PFSK-1 (cell line): ENCODE data around the gene SEMA4G.

Experiments used
- FOXP2 ChIP-seq: optimal IDR thresholded peaks from 2 replicates; pipeline ENCODE3; 2011; ENCODE audit warnings: borderline replicate concordance, control low read depth, inconsistent platforms; ENCODE audit not compliant: insufficient read depth; ENCODE audit errors: extremely low read length, extremely low read depth
- POLR2AphosphoS5 ChIP-seq: IDR thresholded peaks from 2 replicates; pipeline ENCODE4 v1.6.1; 2012; ENCODE audit warnings: low read depth, mild to moderate bottlenecking, control low read depth, low read length, moderate library complexity
- SIN3A ChIP-seq: IDR thresholded peaks from 2 replicates; pipeline ENCODE4 v1.6.1; 2012; ENCODE audit warnings: mild to moderate bottlenecking, low read length, moderate library complexity, borderline replicate concordance; ENCODE audit not compliant: insufficient read depth
- TAF1 ChIP-seq: IDR thresholded peaks from 2 replicates; pipeline ENCODE4 v1.6.1; 2012; ENCODE audit warnings: low read length, control low read depth, borderline replicate concordance; ENCODE audit not compliant: insufficient read depth
- TF ChIP-seq, protein P1 (sequence below), 2 experiments: IDR thresholded peaks; 2 replicates each; pipeline versions ENCODE4 v1.6.1 to v1.8.0; 2011 to 2012; ENCODE audit warnings: low read depth in 2 of 2, low read length in 2 of 2, control low read depth in 1 of 2, inconsistent platforms in 1 of 2, mild to moderate bottlenecking in 1 of 2, moderate library complexity in 1 of 2; ENCODE audit not compliant: insufficient read depth in 1 of 2

SEMA4G gene

DNA sequence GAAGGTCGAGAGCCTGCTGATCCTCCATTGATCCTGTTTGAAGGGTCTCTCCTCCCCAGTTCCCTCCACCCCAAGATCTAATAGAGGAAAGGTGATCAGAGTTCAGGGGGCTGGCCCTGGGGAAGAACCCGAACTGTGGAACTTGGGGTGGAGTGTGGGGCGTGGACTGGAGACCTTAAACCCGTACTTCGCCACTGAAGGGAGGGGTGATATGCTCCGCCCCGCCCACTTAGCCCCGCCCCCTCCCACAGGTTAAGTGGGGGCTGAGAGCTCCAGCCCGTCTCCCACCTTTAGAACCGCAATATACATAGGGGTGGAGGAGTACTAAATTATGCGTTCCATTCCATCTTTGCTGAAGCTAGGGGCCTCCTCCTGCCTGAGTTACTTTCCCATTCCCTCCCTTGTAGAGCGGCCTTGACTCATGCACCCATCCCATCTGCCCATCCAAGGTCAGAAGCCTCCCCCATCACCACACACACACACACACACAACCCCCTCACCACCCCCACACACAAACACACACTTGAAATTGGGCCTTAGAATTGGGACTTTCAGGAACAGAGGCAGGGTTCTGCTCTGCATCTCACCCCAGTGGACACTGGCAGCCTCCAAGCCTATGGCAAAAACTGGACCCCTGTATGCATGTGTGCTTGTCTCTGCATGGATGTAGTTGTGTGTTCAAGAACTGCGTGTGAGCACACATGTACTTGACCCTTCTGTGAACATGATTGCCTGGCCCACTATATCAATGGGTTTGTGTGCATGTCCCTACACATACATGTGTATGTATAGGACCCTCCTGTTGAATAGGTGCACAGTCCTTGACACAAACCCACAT lies 991 bp downstream of the SEMA4G start:
- TF ChIP-seq FOXP2 (no peak), TAF1 (no peak), POLR2AphosphoS5 (no peak), SIN3A (no peak)
- TF ChIP-seq, protein P1, sequence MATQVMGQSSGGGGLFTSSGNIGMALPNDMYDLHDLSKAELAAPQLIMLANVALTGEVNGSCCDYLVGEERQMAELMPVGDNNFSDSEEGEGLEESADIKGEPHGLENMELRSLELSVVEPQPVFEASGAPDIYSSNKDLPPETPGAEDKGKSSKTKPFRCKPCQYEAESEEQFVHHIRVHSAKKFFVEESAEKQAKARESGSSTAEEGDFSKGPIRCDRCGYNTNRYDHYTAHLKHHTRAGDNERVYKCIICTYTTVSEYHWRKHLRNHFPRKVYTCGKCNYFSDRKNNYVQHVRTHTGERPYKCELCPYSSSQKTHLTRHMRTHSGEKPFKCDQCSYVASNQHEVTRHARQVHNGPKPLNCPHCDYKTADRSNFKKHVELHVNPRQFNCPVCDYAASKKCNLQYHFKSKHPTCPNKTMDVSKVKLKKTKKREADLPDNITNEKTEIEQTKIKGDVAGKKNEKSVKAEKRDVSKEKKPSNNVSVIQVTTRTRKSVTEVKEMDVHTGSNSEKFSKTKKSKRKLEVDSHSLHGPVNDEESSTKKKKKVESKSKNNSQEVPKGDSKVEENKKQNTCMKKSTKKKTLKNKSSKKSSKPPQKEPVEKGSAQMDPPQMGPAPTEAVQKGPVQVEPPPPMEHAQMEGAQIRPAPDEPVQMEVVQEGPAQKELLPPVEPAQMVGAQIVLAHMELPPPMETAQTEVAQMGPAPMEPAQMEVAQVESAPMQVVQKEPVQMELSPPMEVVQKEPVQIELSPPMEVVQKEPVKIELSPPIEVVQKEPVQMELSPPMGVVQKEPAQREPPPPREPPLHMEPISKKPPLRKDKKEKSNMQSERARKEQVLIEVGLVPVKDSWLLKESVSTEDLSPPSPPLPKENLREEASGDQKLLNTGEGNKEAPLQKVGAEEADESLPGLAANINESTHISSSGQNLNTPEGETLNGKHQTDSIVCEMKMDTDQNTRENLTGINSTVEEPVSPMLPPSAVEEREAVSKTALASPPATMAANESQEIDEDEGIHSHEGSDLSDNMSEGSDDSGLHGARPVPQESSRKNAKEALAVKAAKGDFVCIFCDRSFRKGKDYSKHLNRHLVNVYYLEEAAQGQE (IDR thresholded peaks at IDR 0.05; ENCODE audit: insufficient read depth in 1 of 2, low read depth in 2 of 2, low read length in 2 of 2), result no peak

DNA sequence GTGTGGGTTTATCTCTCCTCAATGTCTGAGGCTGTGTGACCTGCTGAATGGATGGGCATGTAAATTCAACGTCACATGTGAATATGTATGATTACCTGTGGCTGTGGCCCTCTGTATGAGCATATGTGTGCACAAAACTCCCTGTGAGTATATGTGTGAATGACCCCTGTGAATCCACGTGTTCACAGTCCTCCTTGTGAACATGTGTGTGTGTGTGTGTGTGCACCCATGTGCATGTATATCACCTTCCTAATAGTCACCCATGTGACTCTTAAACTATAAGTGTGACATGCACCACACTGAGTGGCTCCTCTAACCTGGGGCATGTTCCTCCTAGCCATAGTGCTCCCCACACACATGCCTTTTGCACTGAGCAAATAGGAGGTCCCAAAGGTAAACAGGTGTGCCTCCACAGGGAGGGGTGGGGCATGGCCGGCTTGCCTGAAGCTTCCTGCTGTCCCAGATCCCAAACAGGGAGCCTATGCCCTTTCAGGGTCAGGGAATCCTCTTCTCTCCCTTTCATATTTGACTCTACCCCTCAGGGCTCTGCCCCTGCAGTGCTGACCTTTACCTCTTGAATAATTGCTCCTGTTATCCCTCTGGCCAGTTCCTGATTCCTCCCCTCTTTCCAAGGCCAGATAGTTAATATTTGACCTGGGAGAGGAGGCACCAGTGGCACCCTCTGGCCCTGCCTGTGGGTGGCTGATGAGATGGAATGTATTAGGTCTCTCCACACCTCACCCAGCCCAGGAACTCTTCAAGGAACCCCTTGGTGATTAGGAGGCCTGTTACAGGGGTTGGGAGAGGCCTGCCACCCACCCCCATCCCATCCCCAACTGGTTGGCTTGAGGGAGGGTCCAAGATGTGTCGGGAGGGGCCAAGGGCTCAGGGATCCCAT lies 1.9 kb downstream of the SEMA4G start:
- TF ChIP-seq TAF1 (no peak), FOXP2 (no peak), SIN3A (no peak), POLR2AphosphoS5 (no peak)
- TF ChIP-seq, protein P1 (IDR thresholded peaks at IDR 0.05; ENCODE audit: insufficient read depth in 1 of 2, low read depth in 2 of 2, low read length in 2 of 2), result no peak

DNA sequence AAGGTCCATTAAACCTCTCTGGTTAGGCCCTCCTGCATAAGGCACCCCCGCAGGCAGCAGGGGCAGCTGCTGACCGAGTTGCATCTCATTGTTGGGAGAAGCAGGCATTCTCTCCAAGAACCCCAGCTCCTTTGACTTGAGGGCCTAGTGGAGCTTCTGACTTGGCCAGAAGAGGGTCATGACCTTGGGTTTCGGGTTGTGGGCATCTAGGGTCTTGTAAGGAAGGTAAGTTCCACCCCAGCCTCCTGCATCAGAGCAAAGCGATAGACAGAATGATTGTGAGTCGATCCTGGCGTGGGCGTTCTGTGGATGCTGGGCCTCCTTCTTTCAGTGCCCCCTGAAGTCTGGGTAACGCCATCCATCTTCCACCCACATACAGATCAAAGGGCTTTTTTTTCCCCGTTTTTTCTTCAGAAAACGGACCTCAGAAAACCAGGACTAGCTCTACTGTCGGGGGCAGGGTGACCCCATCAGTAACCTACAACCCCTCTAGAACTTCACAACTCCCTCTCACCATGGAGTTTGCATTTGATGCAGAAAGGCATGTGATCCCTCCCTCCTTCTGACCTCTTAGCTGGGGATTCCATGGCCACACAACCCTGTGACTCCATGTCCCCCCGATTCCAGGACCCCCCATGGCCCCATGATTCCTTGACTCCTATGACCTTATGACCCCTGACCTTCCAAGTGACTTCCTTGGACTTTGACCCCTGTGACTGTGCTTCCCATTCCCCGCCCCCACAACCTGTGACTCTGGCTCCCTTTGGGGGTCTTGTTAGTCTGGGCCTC lies 3.0 kb downstream of the SEMA4G start:
- TF ChIP-seq, protein P1 (IDR thresholded peaks at IDR 0.05; ENCODE audit: insufficient read depth in 1 of 2, low read depth in 2 of 2, low read length in 2 of 2), result no peak
- TF ChIP-seq FOXP2 (no peak), POLR2AphosphoS5 (no peak), TAF1 (no peak), SIN3A (no peak)

DNA sequence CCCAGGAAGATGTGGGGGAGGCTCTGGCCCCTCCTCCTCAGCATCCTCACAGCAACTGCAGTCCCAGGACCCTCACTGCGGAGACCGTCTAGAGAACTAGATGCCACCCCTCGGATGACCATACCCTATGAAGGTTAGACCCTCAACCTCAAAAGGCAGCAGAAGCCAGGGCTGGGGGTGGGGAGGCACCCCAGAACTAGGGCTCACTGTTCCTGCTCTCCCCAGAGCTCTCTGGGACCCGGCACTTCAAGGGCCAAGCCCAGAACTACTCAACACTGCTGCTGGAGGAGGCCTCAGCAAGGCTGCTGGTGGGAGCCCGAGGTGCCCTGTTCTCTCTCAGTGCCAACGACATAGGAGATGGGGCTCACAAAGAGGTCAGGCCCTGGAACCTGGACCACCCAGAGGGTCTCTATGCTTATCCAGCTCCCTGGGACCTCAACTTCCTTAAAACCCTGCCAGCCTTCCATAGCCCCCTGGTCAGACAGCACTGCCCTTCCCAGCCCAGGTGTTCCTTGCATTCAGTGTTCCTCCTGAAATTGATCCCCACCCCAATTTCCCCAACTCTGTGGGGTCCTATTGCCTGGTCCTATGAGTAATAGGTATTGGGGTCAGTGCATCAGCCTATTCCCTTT lies 3.7 kb downstream of the SEMA4G start:
- TF ChIP-seq POLR2AphosphoS5, result no peak
- no peak for TF ChIP-seq TAF1
- TF ChIP-seq FOXP2, result no peak
- TF ChIP-seq, protein P1 (IDR thresholded peaks at IDR 0.05; ENCODE audit: insufficient read depth in 1 of 2, low read depth in 2 of 2, low read length in 2 of 2), result no peak
- TF ChIP-seq SIN3A, result no peak
